ENCODE measurements around the gene RFLNA. TPM values are rescaled to one million over a fixed set of nuclear protein-coding genes. Genes with fewer than 3 reads are reported as not detected.
A peak's percentile ranks its signal among the peaks of the same experiment; 100 is the strongest.
"Not testable (repeated sequence)": the region's sequence is repeated elsewhere in the genome, so short reads cannot be mapped to it uniquely, and the experiment has no call there.

RFLNA gene
- total RNA-seq, 4 donors from 2014 or later: 0.15 to 1.1 (median 0.23) TPM

DNA sequence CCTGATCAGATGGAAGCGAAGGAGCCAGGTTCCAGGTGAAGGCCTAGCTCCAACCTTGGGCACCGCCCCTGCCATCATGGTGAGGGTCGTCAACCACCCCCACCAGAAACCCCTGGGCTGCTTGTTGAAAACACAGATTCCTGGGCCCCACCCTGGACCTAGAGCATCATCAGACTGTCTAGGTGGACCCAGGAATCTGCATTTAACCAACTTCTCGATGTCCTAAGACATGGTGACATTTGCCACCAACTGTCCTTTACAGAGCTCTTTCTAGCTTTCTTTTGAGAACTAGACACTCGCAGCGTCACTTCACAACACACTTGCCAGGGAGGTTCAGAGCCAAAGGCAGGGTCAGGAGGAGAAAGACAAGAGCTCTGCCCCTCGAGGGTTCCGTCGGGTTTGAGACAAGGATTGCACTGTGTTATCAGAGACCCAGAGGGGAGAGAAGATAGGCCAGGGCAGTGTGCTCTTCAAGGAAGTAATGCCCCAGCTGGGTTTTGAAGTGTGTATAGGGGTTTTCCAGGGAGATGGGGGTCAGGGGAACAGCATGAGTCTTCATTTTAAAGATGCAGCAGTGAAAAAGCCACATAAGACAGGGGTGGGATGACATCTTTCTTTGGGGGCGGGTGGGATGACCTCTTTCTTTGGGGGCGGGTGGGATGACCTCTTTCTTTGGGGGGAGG, 24.6 kb downstream of the RFLNA start:
- Histone ChIP-seq H3K4me3 (no peak overlapping the region), H3K27me3 (no peaks in the 10 kb centered on the region), H3K9me3 (peaks cover 0 to 5% (median 3%) of the 10 kb centered on the region in 3 donors), H3K4me1 (no peaks in the 10 kb centered on the region), H3K27ac (no peak overlapping the region), H3K36me3 (peaks cover 0 to 12% of the 10 kb centered on the region in 2 donors)
- in situ Hi-C loops (cut with MboI; ENCODE audit: low sequenced_read_pairs in 4 of 4) (loop anchor here (5.0 to 10.0 kb wide), 3 partner anchors 265 to 275 kb away; no protein-coding TSS in a partner anchor), intact Hi-C loops (cut with DNase I; ENCODE audit: low total_unique reads) (loop anchor here (2.0 kb wide), 1 partner anchor 31 kb away; no protein-coding TSS in a partner anchor)
- DNase-seq: no peak
- no peak for TF ChIP-seq POLR2A (IDR thresholded peaks at IDR 0.05)
- TF ChIP-seq, protein P1, sequence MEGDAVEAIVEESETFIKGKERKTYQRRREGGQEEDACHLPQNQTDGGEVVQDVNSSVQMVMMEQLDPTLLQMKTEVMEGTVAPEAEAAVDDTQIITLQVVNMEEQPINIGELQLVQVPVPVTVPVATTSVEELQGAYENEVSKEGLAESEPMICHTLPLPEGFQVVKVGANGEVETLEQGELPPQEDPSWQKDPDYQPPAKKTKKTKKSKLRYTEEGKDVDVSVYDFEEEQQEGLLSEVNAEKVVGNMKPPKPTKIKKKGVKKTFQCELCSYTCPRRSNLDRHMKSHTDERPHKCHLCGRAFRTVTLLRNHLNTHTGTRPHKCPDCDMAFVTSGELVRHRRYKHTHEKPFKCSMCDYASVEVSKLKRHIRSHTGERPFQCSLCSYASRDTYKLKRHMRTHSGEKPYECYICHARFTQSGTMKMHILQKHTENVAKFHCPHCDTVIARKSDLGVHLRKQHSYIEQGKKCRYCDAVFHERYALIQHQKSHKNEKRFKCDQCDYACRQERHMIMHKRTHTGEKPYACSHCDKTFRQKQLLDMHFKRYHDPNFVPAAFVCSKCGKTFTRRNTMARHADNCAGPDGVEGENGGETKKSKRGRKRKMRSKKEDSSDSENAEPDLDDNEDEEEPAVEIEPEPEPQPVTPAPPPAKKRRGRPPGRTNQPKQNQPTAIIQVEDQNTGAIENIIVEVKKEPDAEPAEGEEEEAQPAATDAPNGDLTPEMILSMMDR (IDR thresholded peaks at IDR 0.05 in 4 of 5, conservative IDR thresholded peaks at IDR 0.05 in 1 of 5): no peak
- no peak for ATAC-seq

DNA sequence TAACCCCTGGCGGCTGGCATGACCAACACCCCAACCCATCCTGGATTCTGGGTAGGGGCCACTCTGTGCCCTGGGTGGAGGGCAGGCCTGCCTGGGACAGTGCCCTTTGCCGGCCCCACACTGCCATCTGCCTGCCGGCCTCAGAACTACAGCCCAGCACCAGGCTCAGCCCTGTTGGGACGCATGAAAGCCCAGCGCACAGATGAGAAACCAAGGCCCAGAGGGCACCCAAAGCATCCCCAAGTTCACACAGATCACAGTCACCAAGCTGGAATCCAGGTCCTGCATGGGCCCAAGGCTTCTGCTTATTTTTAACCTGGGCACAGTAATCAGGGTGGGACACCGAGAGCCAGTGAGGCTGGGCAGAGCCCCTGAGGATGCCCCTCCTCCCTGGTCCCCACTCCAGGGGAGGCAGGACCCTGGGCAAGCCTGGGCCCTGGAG, 26.2 kb downstream of the RFLNA start:
- H3K36me3 ChIP-seq: peaks cover 0 to 23% of the 10 kb centered on the region in 2 donors
- H3K27ac ChIP-seq: no peak overlapping the region
- peak; percentile 72 to 74 for ATAC-seq
- no peak for TF ChIP-seq POLR2A (IDR thresholded peaks at IDR 0.05)
- TF ChIP-seq, protein P1 (IDR thresholded peaks at IDR 0.05 in 4 of 5, conservative IDR thresholded peaks at IDR 0.05 in 1 of 5): peak; percentile 92 to 95 (median 94)
- no peak overlapping the region for H3K4me3 ChIP-seq
- H3K4me1 ChIP-seq: no peaks in the 10 kb centered on the region
- intact Hi-C loops (cut with DNase I; ENCODE audit: low total_unique reads): loop anchor here (1.0 to 2.0 kb wide), 3 partner anchors 32 to 285 kb away; no protein-coding TSS in a partner anchor
- H3K9me3 ChIP-seq: peaks cover 0 to 5% (median 3%) of the 10 kb centered on the region in 3 donors
- H3K27me3 ChIP-seq: no peaks in the 10 kb centered on the region
- in situ Hi-C loops (cut with MboI; ENCODE audit: low sequenced_read_pairs in 4 of 4): no loop called here
- DNase-seq: peak; percentile 37 to 50

DNA sequence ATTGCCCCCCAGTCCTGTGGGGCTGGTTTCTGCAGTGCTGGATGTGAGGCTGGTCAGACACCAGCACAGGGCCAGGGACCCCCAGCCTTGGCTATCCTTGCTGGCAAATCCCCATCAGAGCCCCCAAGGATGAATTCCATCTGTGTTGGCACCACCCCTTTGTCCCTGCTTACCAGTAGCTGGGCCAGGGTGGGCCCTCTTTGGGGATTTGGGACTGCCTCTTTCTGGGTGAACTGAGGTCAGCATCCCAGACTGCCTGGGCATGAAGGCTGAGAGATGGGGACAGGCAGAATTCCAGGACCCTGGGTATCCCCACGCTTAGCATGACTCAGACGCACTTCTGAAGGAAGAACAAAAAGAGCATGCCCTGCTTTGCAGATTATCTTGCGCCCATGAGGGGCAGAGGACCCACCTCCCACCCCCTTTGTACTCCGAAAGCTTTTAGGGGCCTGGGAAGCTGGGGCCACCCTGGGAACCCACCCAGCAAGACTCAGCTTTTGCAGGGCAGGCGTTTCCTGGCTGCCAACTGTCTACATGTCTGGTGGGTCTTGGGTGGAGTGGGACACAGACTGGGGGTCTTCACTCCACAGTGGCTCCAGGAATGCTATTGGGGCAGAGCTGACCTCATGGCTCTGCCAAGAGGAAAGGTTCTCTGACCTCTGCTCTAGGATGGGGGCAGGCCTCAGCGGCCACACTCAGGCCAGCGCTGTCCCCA, 26.8 kb downstream of the RFLNA start:
- in situ Hi-C loops (cut with MboI; ENCODE audit: low sequenced_read_pairs in 4 of 4) (no loop called here), intact Hi-C loops (cut with DNase I; ENCODE audit: low total_unique reads) (loop anchor here (1.0 to 2.0 kb wide), 3 partner anchors 33 to 285 kb away; no protein-coding TSS in a partner anchor)
- Histone ChIP-seq H3K27ac (no peak overlapping the region), H3K27me3 (no peaks in the 10 kb centered on the region), H3K4me3 (no peak overlapping the region), H3K36me3 (peaks cover 0 to 29% of the 10 kb centered on the region in 2 donors), H3K4me1 (peaks cover under 1 to 2% of the 10 kb centered on the region in 2 donors), H3K9me3 (peaks cover 0 to 5% (median 3%) of the 10 kb centered on the region in 3 donors)
- TF ChIP-seq, protein P1 (IDR thresholded peaks at IDR 0.05 in 4 of 5, conservative IDR thresholded peaks at IDR 0.05 in 1 of 5): no peak
- TF ChIP-seq POLR2A (IDR thresholded peaks at IDR 0.05): no peak
- no peak for DNase-seq
- peak; percentile 13 to 14 for ATAC-seq

DNA sequence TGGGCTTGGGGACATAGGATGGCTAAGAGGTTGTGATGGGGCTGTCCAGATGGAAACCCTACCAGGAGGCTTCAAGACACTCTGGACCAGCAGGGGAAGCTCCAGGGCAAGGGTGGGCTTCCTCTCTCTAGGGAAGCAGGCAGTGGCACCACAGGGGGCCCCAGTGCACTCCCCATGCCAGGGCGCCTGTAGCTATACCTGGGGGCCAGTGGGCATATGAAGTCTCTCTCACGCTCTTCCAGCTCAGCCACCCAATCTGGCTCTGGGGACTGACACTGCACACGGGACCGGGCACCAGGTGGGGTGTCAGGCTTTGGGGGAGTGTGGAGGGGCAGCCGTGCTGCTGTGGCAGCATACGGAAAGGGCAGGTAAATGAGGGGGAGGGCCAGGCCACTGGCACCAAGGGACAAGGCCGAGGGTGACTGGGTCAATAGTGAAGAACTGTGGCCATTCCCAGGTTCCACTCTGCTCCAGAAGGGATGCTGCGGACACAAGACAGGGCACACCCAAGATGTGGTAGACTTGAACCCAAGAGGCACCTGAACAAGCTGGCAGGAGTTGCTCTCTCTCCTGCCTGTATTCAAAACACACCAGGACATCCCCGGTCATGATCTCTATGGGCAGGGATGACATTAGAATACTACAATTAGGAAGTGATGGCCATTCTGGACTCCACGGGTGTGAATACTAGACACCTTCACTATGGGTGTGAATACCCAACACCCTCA, 27.5 kb downstream of the RFLNA start:
- Histone ChIP-seq H3K27ac (no peak overlapping the region), H3K36me3 (peaks cover 0 to 29% of the 10 kb centered on the region in 2 donors)
- TF ChIP-seq, protein P1 (IDR thresholded peaks at IDR 0.05 in 4 of 5, conservative IDR thresholded peaks at IDR 0.05 in 1 of 5): no peak
- no peak for TF ChIP-seq POLR2A (IDR thresholded peaks at IDR 0.05)

DNA sequence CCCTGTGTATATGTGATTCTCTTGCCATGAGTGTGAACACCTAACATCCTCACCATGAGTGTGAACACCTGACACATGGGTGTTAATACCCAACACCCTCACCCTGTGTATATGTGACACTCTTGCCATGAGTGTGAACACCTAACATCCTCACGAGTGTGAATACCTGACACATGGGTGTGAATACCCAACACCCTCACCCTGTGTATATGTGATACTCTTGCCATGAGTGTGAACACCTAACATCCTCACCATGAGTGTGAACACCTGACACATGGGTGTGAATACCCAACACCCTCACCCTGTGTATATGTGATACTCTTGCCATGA, 28.1 kb downstream of the RFLNA start:
- intact Hi-C loops (cut with DNase I; ENCODE audit: low total_unique reads); H3K4me3 ChIP-seq; DNase-seq; H3K27ac ChIP-seq; ATAC-seq; H3K9me3 ChIP-seq; H3K27me3 ChIP-seq; in situ Hi-C loops (cut with MboI; ENCODE audit: low sequenced_read_pairs in 4 of 4): not testable (repeated sequence)
- Histone ChIP-seq H3K36me3 (peaks cover 0 to 29% of the 10 kb centered on the region in 2 donors), H3K4me1 (peaks cover 11 to 15% of the 10 kb centered on the region in 2 donors)

More for the DNA sequence above, 27.5 kb downstream of the RFLNA start:
- no peak for DNase-seq
- Histone ChIP-seq H3K4me1 (peaks cover 6 to 9% of the 10 kb centered on the region in 2 donors), H3K9me3 (peaks cover 0 to 5% (median 3%) of the 10 kb centered on the region in 3 donors), H3K4me3 (no peak overlapping the region), H3K27me3 (no peaks in the 10 kb centered on the region)
- ATAC-seq: no peak
- intact Hi-C loops (cut with DNase I; ENCODE audit: low total_unique reads) (no loop called here), in situ Hi-C loops (cut with MboI; ENCODE audit: low sequenced_read_pairs in 4 of 4) (no loop called here)
